BLaER1 treated with 17β-estradiol and CSF1 and Interleukin-3, amounts not matched to agents 10 nM and 100 nM (cell line): ENCODE data around the gene GTF2A2.

Source experiments
- H3K27ac ChIP-seq, 11 experiments: shearing (Covaris generic); formaldehyde crosslinking; 2 replicates each; pipeline ENCODE4 v1.8.1; 2022
- H3K27me3 ChIP-seq, 11 experiments: shearing (Covaris generic); formaldehyde crosslinking; 2 replicates each; pipeline ENCODE4 v1.8.1; 2022
- H3K36me3 ChIP-seq, 11 experiments: shearing (Covaris generic); formaldehyde crosslinking; 2 replicates each; pipeline ENCODE4 v1.8.1; 2022
- H3K4me1 ChIP-seq, 10 experiments: shearing (Covaris generic); formaldehyde crosslinking; 2 replicates each; pipeline ENCODE4 v1.8.1; 2022
- H3K4me2 ChIP-seq, 11 experiments: shearing (Covaris generic); formaldehyde crosslinking; 2 replicates each; pipeline ENCODE4 v1.8.1; 2022
- H3K4me3 ChIP-seq, 10 experiments: shearing (Covaris generic); formaldehyde crosslinking; 2 replicates each; pipeline ENCODE4 v1.8.1; 2022
- H3K9ac ChIP-seq, 11 experiments: shearing (Covaris generic); formaldehyde crosslinking; 2 replicates each; pipeline ENCODE4 v1.8.1; 2022
- H3K9me3 ChIP-seq, 11 experiments: shearing (Covaris generic); formaldehyde crosslinking; replicated peaks in 1 of 11; 2 replicates each; pipeline ENCODE4 v1.8.1; 2022
- H4K20me1 ChIP-seq, 11 experiments: shearing (Covaris generic); formaldehyde crosslinking; 2 replicates each; pipeline ENCODE4 v1.8.1; 2022
- Cebpa-rat ChIP-seq, 11 experiments: shearing (Covaris generic); IDR thresholded peaks; 2 replicates each; pipeline ENCODE4 v1.8.1; 2022

The GTF2A2 gene

GRCh38 chr15:59680346-59680745 lies 23.0 kb upstream of the GTF2A2 start:
- Histone ChIP-seq H3K4me1 (peaks cover 7 to 52% (median 21%) of the 10 kb centered on the region in 10 experiments), H3K4me2 (no peak overlapping the region), H3K36me3 (peaks cover 89 to 100% (median 97%) of the 10 kb centered on the region in 11 experiments), H4K20me1 (peaks cover 49 to 100% (median 91%) of the 10 kb centered on the region in 11 experiments), H3K9me3 (no peaks in the 10 kb centered on the region), H3K27me3 (no peaks in the 10 kb centered on the region), H3K27ac (no peak overlapping the region), H3K9ac (no peak overlapping the region), H3K4me3 (no peak overlapping the region)
- no peak for TF ChIP-seq Cebpa-rat (IDR thresholded peaks at IDR 0.05)

GRCh38 chr15:59678620-59679019 lies 21.3 kb upstream of the GTF2A2 start:
- Histone ChIP-seq H3K27ac (peak overlapping the region in 5 of 11 experiments; percentile 8 to 35 (median 25); a peak in 5 of 22 replicates), H3K9ac (no peak overlapping the region; a peak in 1 of 22 replicates), H3K4me3 (no peak overlapping the region), H3K4me2 (no peak overlapping the region), H4K20me1 (peaks cover 45 to 100% (median 87%) of the 10 kb centered on the region in 11 experiments), H3K4me1 (peaks cover 0 to 35% (median 6%) of the 10 kb centered on the region in 10 experiments; a peak in 13 of 20 replicates), H3K36me3 (peaks cover 97 to 100% (median 98%) of the 10 kb centered on the region in 11 experiments), H3K27me3 (no peaks in the 10 kb centered on the region), H3K9me3 (no peaks in the 10 kb centered on the region)
- no peak for TF ChIP-seq Cebpa-rat (IDR thresholded peaks at IDR 0.05)

- no peak for TF ChIP-seq Cebpa-rat (IDR thresholded peaks at IDR 0.05)
- Histone ChIP-seq H3K27me3 (no peaks in the 10 kb centered on the region), H3K36me3 (peaks cover 97 to 100% (median 98%) of the 10 kb centered on the region in 11 experiments), H3K4me3 (no peak overlapping the region), H3K9me3 (no peaks in the 10 kb centered on the region), H3K27ac (peak overlapping the region in 3 of 11 experiments; percentile 8 to 25 (median 11); a peak in 2 of 22 replicates), H3K4me1 (peaks cover 0 to 30% (median 5%) of the 10 kb centered on the region in 10 experiments; a peak in 10 of 20 replicates), H3K9ac (no peak overlapping the region), H3K4me2 (no peak overlapping the region), H4K20me1 (peaks cover 45 to 100% (median 87%) of the 10 kb centered on the region in 11 experiments)
These were observed 20.9 kb upstream of the GTF2A2 start for GRCh38 chr15:59678172-59678571.

- peaks cover 98 to 100% (median 100%) of the 10 kb centered on the region in 11 experiments for H3K36me3 ChIP-seq
- no peaks in the 10 kb centered on the region for H3K27me3 ChIP-seq
- H3K27ac ChIP-seq, result no peak overlapping the region
- H3K9me3 ChIP-seq, result no peaks in the 10 kb centered on the region
- no peak for TF ChIP-seq Cebpa-rat (IDR thresholded peaks at IDR 0.05)
- H3K9ac ChIP-seq, result no peak overlapping the region
- H4K20me1 ChIP-seq, result peaks cover 45 to 100% (median 87%) of the 10 kb centered on the region in 11 experiments
- no peak overlapping the region for H3K4me3 ChIP-seq
- peaks cover 0 to 26% (median 4%) of the 10 kb centered on the region in 10 experiments; a peak in 8 of 20 replicates for H3K4me1 ChIP-seq
- H3K4me2 ChIP-seq, result no peak overlapping the region
These were observed 19.2 kb upstream of the GTF2A2 start for GRCh38 chr15:59676565-59676964.

DNA sequence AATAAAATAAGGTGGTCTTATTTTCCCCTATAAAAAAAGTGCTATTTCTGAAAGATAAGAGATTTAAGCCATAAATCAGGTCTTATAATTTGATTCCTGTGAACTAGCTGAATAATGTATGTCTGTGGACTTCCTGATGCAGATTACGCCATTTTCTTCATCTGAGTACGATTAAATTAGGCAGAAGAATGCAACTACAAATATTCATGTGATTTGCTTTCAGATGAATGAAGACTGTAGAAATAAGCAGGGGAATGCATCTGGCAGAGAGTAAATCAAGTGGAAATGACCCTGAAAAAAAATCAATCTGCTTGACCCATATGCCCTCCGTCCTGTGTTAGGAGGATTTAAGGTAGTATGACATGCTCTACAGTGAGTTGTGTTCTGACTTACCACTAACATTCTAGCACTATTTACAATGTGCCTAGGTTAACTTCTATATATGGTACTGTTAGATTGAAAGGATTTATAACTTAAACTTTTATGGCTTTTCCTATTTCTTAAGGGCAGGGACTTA lies 17.1 kb upstream of the GTF2A2 start:
- Histone ChIP-seq H3K4me1 (peaks cover 0 to 13% (median 2%) of the 10 kb centered on the region in 10 experiments; a peak in 7 of 20 replicates), H3K4me2 (no peak overlapping the region), H3K36me3 (peaks cover 98 to 100% (median 100%) of the 10 kb centered on the region in 11 experiments), H3K27ac (no peak overlapping the region), H3K9me3 (no peaks in the 10 kb centered on the region), H3K27me3 (no peaks in the 10 kb centered on the region), H4K20me1 (peaks cover 35 to 98% (median 83%) of the 10 kb centered on the region in 11 experiments; a peak in 21 of 22 replicates), H3K9ac (no peak overlapping the region), H3K4me3 (no peak overlapping the region)
- no peak for TF ChIP-seq Cebpa-rat (IDR thresholded peaks at IDR 0.05)

- Histone ChIP-seq H3K4me2 (no peak overlapping the region), H3K9me3 (no peaks in the 10 kb centered on the region), H3K4me1 (no peaks in the 10 kb centered on the region), H4K20me1 (peaks cover 16 to 98% (median 63%) of the 10 kb centered on the region in 11 experiments; a peak in 20 of 22 replicates), H3K27ac (no peak overlapping the region), H3K27me3 (no peaks in the 10 kb centered on the region), H3K36me3 (peaks cover 92 to 100% (median 98%) of the 10 kb centered on the region in 11 experiments), H3K9ac (no peak overlapping the region), H3K4me3 (no peak overlapping the region)
- no peak for TF ChIP-seq Cebpa-rat (IDR thresholded peaks at IDR 0.05)
These were observed 11.2 kb upstream of the GTF2A2 start for GRCh38 chr15:59668556-59668955.

- H3K4me3 ChIP-seq, result no peak overlapping the region
- H3K36me3 ChIP-seq, result peaks cover 78 to 97% (median 88%) of the 10 kb centered on the region in 11 experiments
- no peaks in the 10 kb centered on the region for H3K9me3 ChIP-seq
- no peak overlapping the region for H3K9ac ChIP-seq
- peaks cover 5 to 71% (median 23%) of the 10 kb centered on the region in 11 experiments; a peak in 18 of 22 replicates for H4K20me1 ChIP-seq
- H3K27me3 ChIP-seq, result no peaks in the 10 kb centered on the region
- no peak for TF ChIP-seq Cebpa-rat (IDR thresholded peaks at IDR 0.05)
- no peak overlapping the region for H3K27ac ChIP-seq
- no peak overlapping the region for H3K4me2 ChIP-seq
- H3K4me1 ChIP-seq, result peaks cover 0 to 14% (median 7%) of the 10 kb centered on the region in 10 experiments; a peak in 9 of 20 replicates
These were observed 4.9 kb upstream of the GTF2A2 start for GRCh38 chr15:59662260-59662659.

- H3K4me1 ChIP-seq, result peaks cover 18 to 37% (median 28%) of the 10 kb centered on the region in 10 experiments
- peaks cover 8 to 60% (median 22%) of the 10 kb centered on the region in 11 experiments; a peak in 15 of 22 replicates for H4K20me1 ChIP-seq
- no peaks in the 10 kb centered on the region for H3K9me3 ChIP-seq
- no peak overlapping the region for H3K27ac ChIP-seq
- H3K4me3 ChIP-seq, result no peak overlapping the region
- H3K36me3 ChIP-seq, result peaks cover 52 to 83% (median 69%) of the 10 kb centered on the region in 11 experiments
- H3K27me3 ChIP-seq, result no peaks in the 10 kb centered on the region
- H3K9ac ChIP-seq, result no peak overlapping the region
- no peak overlapping the region for H3K4me2 ChIP-seq
- no peak for TF ChIP-seq Cebpa-rat (IDR thresholded peaks at IDR 0.05)
These were observed 2.1 kb upstream of the GTF2A2 start for GRCh38 chr15:59659366-59659765.

- Histone ChIP-seq H3K36me3 (peaks cover 49 to 83% (median 69%) of the 10 kb centered on the region in 11 experiments), H3K9me3 (peaks cover 0 to 15% (median 10%) of the 10 kb centered on the region in 11 experiments; a peak in 17 of 22 replicates), H3K27ac (peak overlapping the region in 5 of 11 experiments; percentile 92 to 97 (median 93); a peak in 10 of 22 replicates), H3K9ac (peak overlapping the region; percentile 95 to 98 (median 96); a peak in 18 of 22 replicates), H3K4me3 (peak overlapping the region; percentile 86 to 99 (median 93)), H3K4me1 (peaks cover 18 to 46% (median 31%) of the 10 kb centered on the region in 10 experiments), H3K4me2 (peak overlapping the region; percentile 39 to 85 (median 65); a peak in 21 of 22 replicates), H3K27me3 (no peaks in the 10 kb centered on the region), H4K20me1 (peaks cover 20 to 60% (median 34%) of the 10 kb centered on the region in 11 experiments; a peak in 15 of 22 replicates)
- no peak for TF ChIP-seq Cebpa-rat (IDR thresholded peaks at IDR 0.05)
These were observed 365 bp upstream of the GTF2A2 start for GRCh38 chr15:59657635-59658125.
